GM23338 (cell line): Measurements from ENCODE around the gene TLR5. TPM values are rescaled to one million over a fixed set of nuclear protein-coding genes. Genes with fewer than 3 reads are reported as not detected.

ENCODE experiments used
- ATAC-seq: fragments of 200-7000 bp; cut with Tn5 transposase; 3 replicates; pipeline ENCODE4 v1.9.1; 2020
- DNase-seq: peaks from one replicate; pipeline ENCODE4 v3.0.0-alpha.2; 2015; ENCODE audit warnings: low spot score
- H2AFZ ChIP-seq: fragments of 200-600 bp; sonication (generic); 2 replicates; pipeline ENCODE4 v1.8.0; 2016; ENCODE audit warnings: antibody characterized with exemption, mild to moderate bottlenecking, moderate library complexity
- H3F3A ChIP-seq: fragments of 200-600 bp; sonication (generic); replicated peaks from 2 replicates; pipeline ENCODE4 v1.8.0; 2017; ENCODE audit warnings: antibody characterized with exemption, mixed run types, low read depth
- H3K27ac ChIP-seq: fragments of 200-600 bp; sonication (generic); 2 replicates; pipeline ENCODE4 v1.6.1; 2016; ENCODE audit warnings: low read depth
- H3K27me3 ChIP-seq: fragments of 200-600 bp; sonication (generic); 2 replicates; pipeline ENCODE4 v1.8.0; 2016; ENCODE audit warnings: mild to moderate bottlenecking, mixed run types, moderate library complexity; ENCODE audit not compliant: insufficient read depth
- H3K36me3 ChIP-seq: fragments of 200-600 bp; sonication (generic); 2 replicates; pipeline ENCODE4 v1.8.0; 2016; ENCODE audit warnings: mild to moderate bottlenecking; ENCODE audit not compliant: insufficient read depth
- H3K4me1 ChIP-seq: fragments of 200-600 bp; sonication (generic); 2 replicates; pipeline ENCODE4 v1.8.0; 2016; ENCODE audit warnings: mild to moderate bottlenecking, moderate library complexity; ENCODE audit not compliant: insufficient read depth
- H3K4me2 ChIP-seq: fragments of 200-600 bp; sonication (generic); 2 replicates; pipeline ENCODE4 v1.7.1; 2017; ENCODE audit warnings: mixed run types
- H3K4me3 ChIP-seq: fragments of 200-600 bp; sonication (generic); 2 replicates; pipeline ENCODE4 v1.6.1; 2016; ENCODE audit warnings: mixed run types
- H3K79me2 ChIP-seq: fragments of 200-600 bp; sonication (generic); replicated peaks from 2 replicates; pipeline ENCODE4 v1.8.0; 2017; ENCODE audit warnings: mild to moderate bottlenecking; ENCODE audit not compliant: insufficient read depth
- H3K9me2 ChIP-seq: fragments of 200-600 bp; sonication (generic); 2 replicates; pipeline ENCODE4 v1.8.0; 2017; ENCODE audit not compliant: insufficient read depth
- H4K20me1 ChIP-seq: fragments of 200-600 bp; sonication (generic); replicated peaks from 2 replicates; pipeline ENCODE4 v1.8.0; 2017; ENCODE audit warnings: mild to moderate bottlenecking; ENCODE audit not compliant: insufficient read depth
- H3K27ac Mint-ChIP-seq: 2 replicates; pipeline ENCODE4 v1.8.0; 2020; ENCODE audit warnings: inconsistent platforms, mild to moderate bottlenecking, moderate library complexity, mixed read lengths
- H3K27me3 Mint-ChIP-seq: 3 replicates; pipeline ENCODE4 v1.8.0; 2022; ENCODE audit warnings: low read depth, mild to moderate bottlenecking, moderate library complexity, mixed read lengths, inconsistent platforms; ENCODE audit not compliant: insufficient read depth, poor library complexity
- H3K36me3 Mint-ChIP-seq: 3 replicates; pipeline ENCODE4 v1.8.0; 2021; ENCODE audit warnings: low read depth, mild to moderate bottlenecking, inconsistent platforms, moderate library complexity, mixed read lengths
- H3K4me1 Mint-ChIP-seq: 3 replicates; pipeline ENCODE4 v1.8.0; 2020; ENCODE audit warnings: mild to moderate bottlenecking, inconsistent platforms, mixed read lengths
- H3K4me3 Mint-ChIP-seq: 3 replicates; pipeline ENCODE4 v1.8.0; 2021; ENCODE audit warnings: moderate library complexity, mild to moderate bottlenecking, inconsistent platforms, mixed read lengths
- H3K9me3 Mint-ChIP-seq: 3 replicates; pipeline ENCODE4 v1.8.0; 2020; ENCODE audit warnings: moderate library complexity, mild to moderate bottlenecking, inconsistent platforms, mixed read lengths
- CREB1 ChIP-seq: fragments of 250-450 bp; sonication (Bioruptor Pico); IDR thresholded peaks from 2 replicates; pipeline ENCODE4 v1.5.0; 2020; ENCODE audit warnings: low read depth, mild to moderate bottlenecking, moderate library complexity
- EZH2 ChIP-seq: fragments of 200-600 bp; sonication (generic); IDR thresholded peaks from one replicate; pipeline ENCODE4 v1.8.0; 2017; ENCODE audit warnings: antibody characterized with exemption, mild to moderate bottlenecking, low read depth; ENCODE audit not compliant: unreplicated experiment
- EZH2phosphoT487 ChIP-seq: fragments of 200-600 bp; sonication (generic); IDR thresholded peaks from one replicate; pipeline ENCODE4 v1.8.1; 2018; ENCODE audit warnings: antibody characterized with exemption; ENCODE audit not compliant: unreplicated experiment
- JUNB ChIP-seq: IDR thresholded peaks from one replicate; pipeline ENCODE4 v1.6.1; 2016; ENCODE audit warnings: antibody characterized with exemption; ENCODE audit not compliant: unreplicated experiment
- NANOG ChIP-seq: IDR thresholded peaks from 2 replicates; pipeline ENCODE4 v1.6.1; 2016; ENCODE audit warnings: antibody characterized with exemption, borderline replicate concordance
- POLR2AphosphoS5 ChIP-seq: IDR thresholded peaks from 2 replicates; pipeline ENCODE4 v1.6.1; 2016; ENCODE audit warnings: antibody characterized with exemption, low read depth
- STAT1 ChIP-seq: IDR thresholded peaks from one replicate; pipeline ENCODE4 v1.6.1; 2016; ENCODE audit warnings: antibody characterized with exemption; ENCODE audit not compliant: unreplicated experiment
- ZNF114 ChIP-seq: fragments of 250-450 bp; sonication (Bioruptor Pico); IDR thresholded peaks from 2 replicates; pipeline ENCODE4 v1.5.0; 2020; ENCODE audit warnings: mild to moderate bottlenecking, moderate library complexity
- ZNF331 ChIP-seq: fragments of 250-450 bp; sonication (Bioruptor Pico); IDR thresholded peaks from 2 replicates; pipeline ENCODE4 v1.5.0; 2020; ENCODE audit warnings: low read depth, mild to moderate bottlenecking, moderate library complexity
- polyA plus RNA-seq: library from polyadenylated mRNA; unstranded; fragments of >200 nt; fragmentation: Nextera tagmentation; extraction: Ambion mirVana; gene quantifications from 2 replicates; pipeline ENCODE4 v1.2.1, GENCODE V29; 2016
- total RNA-seq: library from RNA; depleted of rRNA; stranded (reverse); fragments of >200 nt; shearing (Covaris generic); gene quantifications from 2 replicates; pipeline ENCODE4 v1.2.3, GENCODE V29; 2014
- TF ChIP-seq, protein P1 (sequence below), 2 experiments: fragments of 200-600 bp in 1 of 2; sonication (generic) in 1 of 2; conservative IDR thresholded peaks; 2 replicates each; pipeline versions ENCODE4 v1.5.1 to v1.6.1; 2016 to 2017; ENCODE audit warnings: antibody characterized with exemption in 2 of 2, low read depth in 2 of 2, mild to moderate bottlenecking in 2 of 2, moderate library complexity in 1 of 2
- TF ChIP-seq, protein P2 (sequence below): IDR thresholded peaks from 2 replicates; pipeline ENCODE4 v1.6.1; 2016; ENCODE audit warnings: antibody characterized with exemption
- TF ChIP-seq, protein P3 (sequence below): IDR thresholded peaks from one replicate; pipeline ENCODE4 v1.6.1; 2018; ENCODE audit warnings: antibody characterized with exemption; ENCODE audit not compliant: unreplicated experiment
- TF ChIP-seq, protein P4 (sequence below): fragments of 250-450 bp; sonication (Bioruptor Pico); IDR thresholded peaks from 2 replicates; pipeline ENCODE4 v1.5.0; 2020; ENCODE audit warnings: mild to moderate bottlenecking, moderate library complexity

TLR5 gene
- total and polyA plus RNA-seq, 2 experiments from 2014 or later: 0.10 to 0.39 TPM

DNA sequence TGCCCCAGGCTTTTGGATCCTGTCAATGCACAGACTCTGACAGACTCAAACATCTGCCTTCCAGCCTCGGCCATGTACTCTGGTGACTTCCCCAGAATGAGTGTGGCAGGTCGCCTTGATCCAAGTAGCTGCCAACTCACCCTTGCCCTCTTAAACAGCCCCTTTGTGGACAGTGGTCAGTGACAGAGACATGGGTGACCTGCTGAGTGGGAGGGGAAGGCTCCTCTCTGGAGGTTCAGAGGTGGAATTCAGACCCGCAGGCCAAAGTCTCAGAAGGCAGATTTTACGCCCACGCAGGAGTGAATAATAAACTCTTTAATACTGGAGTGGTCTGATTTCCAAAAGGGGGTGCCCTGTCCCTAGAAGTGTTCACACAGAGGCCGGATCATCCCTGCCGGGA lies 63.5 kb downstream of the TLR5 start:
- Mint-ChIP-seq H3K36me3 (no peaks in the 10 kb centered on the region), H3K4me1 (peaks cover 42% of the 10 kb centered on the region), H3K27me3 (peaks cover 17% of the 10 kb centered on the region), H3K9me3 (no peaks in the 10 kb centered on the region), H3K4me3 (no peak overlapping the region), H3K27ac (no peak overlapping the region)
- no peaks in the 10 kb centered on the region for H3K79me2 ChIP-seq
- H4K20me1 ChIP-seq: no peaks in the 10 kb centered on the region
- no peaks in the 10 kb centered on the region for H3K9me2 ChIP-seq
- H3K4me3 ChIP-seq: no peak overlapping the region
- H3K27me3 ChIP-seq: 0 out of 2 replicates have a peak, but pooled peaks cover 11% of the 10 kb centered on the region
- H3K4me1 ChIP-seq: peaks cover 20% of the 10 kb centered on the region
- no peaks in the 10 kb centered on the region for H3K36me3 ChIP-seq
- no peak overlapping the region for H3K4me2 ChIP-seq
- no peak for DNase-seq
- H2AFZ ChIP-seq: no peak overlapping the region
- no peak for TF ChIP-seq STAT1
- TF ChIP-seq, protein P1, sequence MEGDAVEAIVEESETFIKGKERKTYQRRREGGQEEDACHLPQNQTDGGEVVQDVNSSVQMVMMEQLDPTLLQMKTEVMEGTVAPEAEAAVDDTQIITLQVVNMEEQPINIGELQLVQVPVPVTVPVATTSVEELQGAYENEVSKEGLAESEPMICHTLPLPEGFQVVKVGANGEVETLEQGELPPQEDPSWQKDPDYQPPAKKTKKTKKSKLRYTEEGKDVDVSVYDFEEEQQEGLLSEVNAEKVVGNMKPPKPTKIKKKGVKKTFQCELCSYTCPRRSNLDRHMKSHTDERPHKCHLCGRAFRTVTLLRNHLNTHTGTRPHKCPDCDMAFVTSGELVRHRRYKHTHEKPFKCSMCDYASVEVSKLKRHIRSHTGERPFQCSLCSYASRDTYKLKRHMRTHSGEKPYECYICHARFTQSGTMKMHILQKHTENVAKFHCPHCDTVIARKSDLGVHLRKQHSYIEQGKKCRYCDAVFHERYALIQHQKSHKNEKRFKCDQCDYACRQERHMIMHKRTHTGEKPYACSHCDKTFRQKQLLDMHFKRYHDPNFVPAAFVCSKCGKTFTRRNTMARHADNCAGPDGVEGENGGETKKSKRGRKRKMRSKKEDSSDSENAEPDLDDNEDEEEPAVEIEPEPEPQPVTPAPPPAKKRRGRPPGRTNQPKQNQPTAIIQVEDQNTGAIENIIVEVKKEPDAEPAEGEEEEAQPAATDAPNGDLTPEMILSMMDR (conservative IDR thresholded peaks at IDR 0.05; ENCODE audit: low read depth in 2 of 2): no peak
- TF ChIP-seq, protein P2, sequence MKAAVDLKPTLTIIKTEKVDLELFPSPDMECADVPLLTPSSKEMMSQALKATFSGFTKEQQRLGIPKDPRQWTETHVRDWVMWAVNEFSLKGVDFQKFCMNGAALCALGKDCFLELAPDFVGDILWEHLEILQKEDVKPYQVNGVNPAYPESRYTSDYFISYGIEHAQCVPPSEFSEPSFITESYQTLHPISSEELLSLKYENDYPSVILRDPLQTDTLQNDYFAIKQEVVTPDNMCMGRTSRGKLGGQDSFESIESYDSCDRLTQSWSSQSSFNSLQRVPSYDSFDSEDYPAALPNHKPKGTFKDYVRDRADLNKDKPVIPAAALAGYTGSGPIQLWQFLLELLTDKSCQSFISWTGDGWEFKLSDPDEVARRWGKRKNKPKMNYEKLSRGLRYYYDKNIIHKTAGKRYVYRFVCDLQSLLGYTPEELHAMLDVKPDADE: no peak
- TF ChIP-seq ZNF114 (CRISPR knock-in tag): no peak
- TF ChIP-seq EZH2phosphoT487: no peak
- TF ChIP-seq CREB1: no peak
- TF ChIP-seq EZH2: no peak
- TF ChIP-seq, protein P3, sequence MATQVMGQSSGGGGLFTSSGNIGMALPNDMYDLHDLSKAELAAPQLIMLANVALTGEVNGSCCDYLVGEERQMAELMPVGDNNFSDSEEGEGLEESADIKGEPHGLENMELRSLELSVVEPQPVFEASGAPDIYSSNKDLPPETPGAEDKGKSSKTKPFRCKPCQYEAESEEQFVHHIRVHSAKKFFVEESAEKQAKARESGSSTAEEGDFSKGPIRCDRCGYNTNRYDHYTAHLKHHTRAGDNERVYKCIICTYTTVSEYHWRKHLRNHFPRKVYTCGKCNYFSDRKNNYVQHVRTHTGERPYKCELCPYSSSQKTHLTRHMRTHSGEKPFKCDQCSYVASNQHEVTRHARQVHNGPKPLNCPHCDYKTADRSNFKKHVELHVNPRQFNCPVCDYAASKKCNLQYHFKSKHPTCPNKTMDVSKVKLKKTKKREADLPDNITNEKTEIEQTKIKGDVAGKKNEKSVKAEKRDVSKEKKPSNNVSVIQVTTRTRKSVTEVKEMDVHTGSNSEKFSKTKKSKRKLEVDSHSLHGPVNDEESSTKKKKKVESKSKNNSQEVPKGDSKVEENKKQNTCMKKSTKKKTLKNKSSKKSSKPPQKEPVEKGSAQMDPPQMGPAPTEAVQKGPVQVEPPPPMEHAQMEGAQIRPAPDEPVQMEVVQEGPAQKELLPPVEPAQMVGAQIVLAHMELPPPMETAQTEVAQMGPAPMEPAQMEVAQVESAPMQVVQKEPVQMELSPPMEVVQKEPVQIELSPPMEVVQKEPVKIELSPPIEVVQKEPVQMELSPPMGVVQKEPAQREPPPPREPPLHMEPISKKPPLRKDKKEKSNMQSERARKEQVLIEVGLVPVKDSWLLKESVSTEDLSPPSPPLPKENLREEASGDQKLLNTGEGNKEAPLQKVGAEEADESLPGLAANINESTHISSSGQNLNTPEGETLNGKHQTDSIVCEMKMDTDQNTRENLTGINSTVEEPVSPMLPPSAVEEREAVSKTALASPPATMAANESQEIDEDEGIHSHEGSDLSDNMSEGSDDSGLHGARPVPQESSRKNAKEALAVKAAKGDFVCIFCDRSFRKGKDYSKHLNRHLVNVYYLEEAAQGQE: no peak
- no peak for TF ChIP-seq POLR2AphosphoS5
- TF ChIP-seq NANOG: no peak
- TF ChIP-seq, protein P4, sequence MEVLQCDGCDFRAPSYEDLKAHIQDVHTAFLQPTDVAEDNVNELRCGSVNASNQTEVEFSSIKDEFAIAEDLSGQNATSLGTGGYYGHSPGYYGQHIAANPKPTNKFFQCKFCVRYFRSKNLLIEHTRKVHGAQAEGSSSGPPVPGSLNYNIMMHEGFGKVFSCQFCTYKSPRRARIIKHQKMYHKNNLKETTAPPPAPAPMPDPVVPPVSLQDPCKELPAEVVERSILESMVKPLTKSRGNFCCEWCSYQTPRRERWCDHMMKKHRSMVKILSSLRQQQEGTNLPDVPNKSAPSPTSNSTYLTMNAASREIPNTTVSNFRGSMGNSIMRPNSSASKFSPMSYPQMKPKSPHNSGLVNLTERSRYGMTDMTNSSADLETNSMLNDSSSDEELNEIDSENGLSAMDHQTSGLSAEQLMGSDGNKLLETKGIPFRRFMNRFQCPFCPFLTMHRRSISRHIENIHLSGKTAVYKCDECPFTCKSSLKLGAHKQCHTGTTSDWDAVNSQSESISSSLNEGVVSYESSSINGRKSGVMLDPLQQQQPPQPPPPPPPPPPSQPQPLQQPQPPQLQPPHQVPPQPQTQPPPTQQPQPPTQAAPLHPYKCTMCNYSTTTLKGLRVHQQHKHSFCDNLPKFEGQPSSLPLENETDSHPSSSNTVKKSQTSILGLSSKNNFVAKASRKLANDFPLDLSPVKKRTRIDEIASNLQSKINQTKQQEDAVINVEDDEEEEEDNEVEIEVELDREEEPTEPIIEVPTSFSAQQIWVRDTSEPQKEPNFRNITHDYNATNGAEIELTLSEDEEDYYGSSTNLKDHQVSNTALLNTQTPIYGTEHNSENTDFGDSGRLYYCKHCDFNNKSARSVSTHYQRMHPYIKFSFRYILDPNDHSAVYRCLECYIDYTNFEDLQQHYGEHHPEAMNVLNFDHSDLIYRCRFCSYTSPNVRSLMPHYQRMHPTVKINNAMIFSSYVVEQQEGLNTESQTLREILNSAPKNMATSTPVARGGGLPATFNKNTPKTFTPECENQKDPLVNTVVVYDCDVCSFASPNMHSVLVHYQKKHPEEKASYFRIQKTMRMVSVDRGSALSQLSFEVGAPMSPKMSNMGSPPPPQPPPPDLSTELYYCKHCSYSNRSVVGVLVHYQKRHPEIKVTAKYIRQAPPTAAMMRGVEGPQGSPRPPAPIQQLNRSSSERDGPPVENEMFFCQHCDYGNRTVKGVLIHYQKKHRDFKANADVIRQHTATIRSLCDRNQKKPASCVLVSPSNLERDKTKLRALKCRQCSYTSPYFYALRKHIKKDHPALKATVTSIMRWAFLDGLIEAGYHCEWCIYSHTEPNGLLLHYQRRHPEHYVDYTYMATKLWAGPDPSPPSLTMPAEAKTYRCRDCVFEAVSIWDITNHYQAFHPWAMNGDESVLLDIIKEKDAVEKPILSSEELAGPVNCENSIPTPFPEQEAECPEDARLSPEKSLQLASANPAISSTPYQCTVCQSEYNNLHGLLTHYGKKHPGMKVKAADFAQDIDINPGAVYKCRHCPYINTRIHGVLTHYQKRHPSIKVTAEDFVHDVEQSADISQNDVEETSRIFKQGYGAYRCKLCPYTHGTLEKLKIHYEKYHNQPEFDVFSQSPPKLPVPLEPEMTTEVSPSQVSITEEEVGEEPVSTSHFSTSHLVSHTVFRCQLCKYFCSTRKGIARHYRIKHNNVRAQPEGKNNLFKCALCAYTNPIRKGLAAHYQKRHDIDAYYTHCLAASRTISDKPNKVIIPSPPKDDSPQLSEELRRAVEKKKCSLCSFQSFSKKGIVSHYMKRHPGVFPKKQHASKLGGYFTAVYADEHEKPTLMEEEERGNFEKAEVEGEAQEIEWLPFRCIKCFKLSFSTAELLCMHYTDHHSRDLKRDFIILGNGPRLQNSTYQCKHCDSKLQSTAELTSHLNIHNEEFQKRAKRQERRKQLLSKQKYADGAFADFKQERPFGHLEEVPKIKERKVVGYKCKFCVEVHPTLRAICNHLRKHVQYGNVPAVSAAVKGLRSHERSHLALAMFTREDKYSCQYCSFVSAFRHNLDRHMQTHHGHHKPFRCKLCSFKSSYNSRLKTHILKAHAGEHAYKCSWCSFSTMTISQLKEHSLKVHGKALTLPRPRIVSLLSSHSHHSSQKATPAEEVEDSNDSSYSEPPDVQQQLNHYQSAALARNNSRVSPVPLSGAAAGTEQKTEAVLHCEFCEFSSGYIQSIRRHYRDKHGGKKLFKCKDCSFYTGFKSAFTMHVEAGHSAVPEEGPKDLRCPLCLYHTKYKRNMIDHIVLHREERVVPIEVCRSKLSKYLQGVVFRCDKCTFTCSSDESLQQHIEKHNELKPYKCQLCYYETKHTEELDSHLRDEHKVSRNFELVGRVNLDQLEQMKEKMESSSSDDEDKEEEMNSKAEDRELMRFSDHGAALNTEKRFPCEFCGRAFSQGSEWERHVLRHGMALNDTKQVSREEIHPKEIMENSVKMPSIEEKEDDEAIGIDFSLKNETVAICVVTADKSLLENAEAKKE: no peak
- no peak for TF ChIP-seq ZNF331
- no peak for TF ChIP-seq JUNB
- no peaks in the 10 kb centered on the region for H3F3A ChIP-seq
- H3K27ac ChIP-seq: no peak overlapping the region
- no peak for ATAC-seq
